HepG2 (cell line): ENCODE results near the gene UBE3A. TPM values are rescaled to one million over a fixed set of nuclear protein-coding genes. Genes with fewer than 3 reads are reported as not detected.

ENCODE experiments used
- ATAC-seq: fragments of 200-7000 bp; cut with Tn5 transposase; 3 replicates; pipeline ENCODE4 v1.9.1; 2020; ENCODE audit warnings: mild to moderate bottlenecking, moderate library complexity
- BruUV-seq: library from RNA; stranded (reverse); fragments of 400-500 nt; replicated peaks from 2 replicates; lab custom pipeline; 2021; lab: Mats Ljungman, UMichigan
- CTCF ChIA-PET: fragments of 300-600 bp; formaldehyde crosslinking; extraction: SDS; loops from one replicate; lab custom pipeline; 2021; ENCODE audit warnings: low total read pairs, inconsistent platforms, low intra/inter-chr PET ratio; lab: Yijun Ruan, JAX
- POLR2A ChIA-PET: fragments of 350-600 bp; sonication (Branson Sonifier 250); formaldehyde crosslinking; loops from one replicate; lab custom pipeline; 2020; ENCODE audit warnings: antibody characterized with exemption, inconsistent platforms; lab: Yijun Ruan, JAX
- DNase-seq: peaks from one replicate; pipeline ENCODE4 v3.0.0-alpha.2; 2015; ENCODE audit warnings: low spot score
- FAIRE-seq: peaks from 3 replicates; lab custom pipeline; 2011; peaks lifted over from hg19 to GRCh38; lab: Jason Lieb, UNC
- H2AFZ ChIP-seq: one replicate; pipeline ENCODE4 v1.6.1; 2011; ENCODE audit warnings: low read length, inconsistent platforms
- H3K27ac ChIP-seq: fragments of 300-600 bp; 3 replicates; pipeline ENCODE4 v1.8.0; 2011; ENCODE audit warnings: mixed run types, mild to moderate bottlenecking, mixed read lengths, low read length, inconsistent platforms; ENCODE audit not compliant: insufficient read depth; ENCODE audit errors: extremely low read length
- H3K27me3 ChIP-seq, 2 experiments: fragments of 200-600 bp in 1 of 2; 2 replicates in 1 of 2; 3 replicates in 1 of 2; pipeline versions ENCODE4 v1.6.0 to v1.8.0; 2011; ENCODE audit warnings: low read length in 2 of 2, mild to moderate bottlenecking in 2 of 2, moderate library complexity in 2 of 2, inconsistent platforms in 1 of 2; ENCODE audit not compliant: insufficient read depth in 2 of 2, control insufficient read depth in 1 of 2
- H3K36me3 ChIP-seq, 2 experiments: fragments of 200-600 bp in 1 of 2; replicated peaks in 1 of 2; 2 replicates in 1 of 2; 3 replicates in 1 of 2; pipeline versions ENCODE4 v1.5.1 to v1.8.0; 2011; ENCODE audit warnings: low read length in 2 of 2, inconsistent platforms in 1 of 2; ENCODE audit not compliant: insufficient read depth in 2 of 2, control insufficient read depth in 1 of 2
- H3K4me1 ChIP-seq: 2 replicates; pipeline ENCODE4 v1.5.1; 2012; ENCODE audit warnings: low read length, inconsistent platforms; ENCODE audit not compliant: insufficient read depth
- H3K4me2 ChIP-seq: 2 replicates; pipeline ENCODE4 v1.6.0; 2011; ENCODE audit warnings: low read depth, low read length, inconsistent platforms
- H3K4me3 ChIP-seq, 3 experiments: fragments of 200-600 bp in 1 of 3; sonication (generic), shearing (Covaris generic) in 1 of 3; replicated peaks in 1 of 3; 2 replicates each; pipeline ENCODE4 v1.5.1; 2011 to 2016; ENCODE audit warnings: low read length in 3 of 3, inconsistent platforms in 2 of 3, low read depth in 2 of 3, mild to moderate bottlenecking in 2 of 3, control low read depth in 1 of 3, mixed read lengths in 1 of 3; ENCODE audit not compliant: insufficient read depth in 1 of 3
- H3K79me2 ChIP-seq: one replicate; pipeline ENCODE4 v1.6.1; 2011; ENCODE audit warnings: low read length, inconsistent platforms; ENCODE audit not compliant: insufficient read depth
- H3K9ac ChIP-seq: 2 replicates; pipeline ENCODE4 v1.6.0; 2011; ENCODE audit warnings: mild to moderate bottlenecking, low read depth, low read length, inconsistent platforms; ENCODE audit not compliant: insufficient read depth
- H3K9me3 ChIP-seq: 2 replicates; pipeline ENCODE4 v1.5.1; 2012; ENCODE audit warnings: mild to moderate bottlenecking, low read length
- H4K20me1 ChIP-seq: 2 replicates; pipeline ENCODE4 v1.6.0; 2011; ENCODE audit warnings: inconsistent platforms, mild to moderate bottlenecking, low read length, moderate library complexity; ENCODE audit not compliant: insufficient read depth
- CHD2 ChIP-seq: IDR thresholded peaks from 2 replicates; pipeline ENCODE4 v1.6.1; 2011; ENCODE audit warnings: low read depth, low read length, improper control_type of control experiment
- CREM ChIP-seq, 2 experiments: sonication (generic) in 1 of 2; formaldehyde crosslinking in 1 of 2; IDR thresholded peaks; 2 replicates each; pipeline versions ENCODE4 v1.4.0 to v1.6.1; 2016 to 2020; ENCODE audit warnings: antibody characterized with exemption in 1 of 2, mild to moderate bottlenecking in 1 of 2, missing genetic modification reagents in 1 of 2
- ELF4 ChIP-seq: sonication (generic); formaldehyde crosslinking; IDR thresholded peaks from 2 replicates; pipeline ENCODE4 v1.5.0; 2020; ENCODE audit warnings: missing genetic modification reagents, mild to moderate bottlenecking, moderate library complexity, borderline replicate concordance
- FLYWCH1 ChIP-seq: sonication (generic); formaldehyde crosslinking; IDR thresholded peaks from 2 replicates; pipeline ENCODE4 v1.8.1; 2023; ENCODE audit warnings: mild to moderate bottlenecking, missing genetic modification reagents
- FOXM1 ChIP-seq: sonication (generic); formaldehyde crosslinking; IDR thresholded peaks from 2 replicates; pipeline ENCODE4 v1.5.0; 2020; ENCODE audit warnings: missing genetic modification reagents
- GFI1 ChIP-seq: sonication (generic); formaldehyde crosslinking; IDR thresholded peaks from 2 replicates; pipeline ENCODE4 v1.5.0; 2020; ENCODE audit warnings: missing genetic modification reagents, mild to moderate bottlenecking, borderline replicate concordance
- GZF1 ChIP-seq: sonication (generic); formaldehyde crosslinking; IDR thresholded peaks from 2 replicates; pipeline ENCODE4 v1.5.1; 2020; ENCODE audit warnings: mild to moderate bottlenecking, missing genetic modification reagents
- HNRNPLL ChIP-seq: fragments of 200-400 bp; formaldehyde crosslinking; IDR thresholded peaks from 2 replicates; pipeline ENCODE4 v1.6.1; 2017; ENCODE audit warnings: mild to moderate bottlenecking, low read depth, low read length; ENCODE audit not compliant: poor library complexity, severe bottlenecking
- JARID2 ChIP-seq: sonication (generic); formaldehyde crosslinking; IDR thresholded peaks from 2 replicates; pipeline ENCODE4 v1.8.1; 2023; ENCODE audit warnings: missing genetic modification reagents, inconsistent platforms; ENCODE audit not compliant: insufficient replicate concordance
- SIX4 ChIP-seq: sonication (generic); formaldehyde crosslinking; IDR thresholded peaks from 2 replicates; pipeline ENCODE4 v1.4.0; 2020; ENCODE audit warnings: missing genetic modification reagents
- TAF15 ChIP-seq: fragments of 200-400 bp; formaldehyde crosslinking; IDR thresholded peaks from one replicate; pipeline ENCODE4 v1.6.1; 2018; ENCODE audit warnings: mild to moderate bottlenecking, low read depth, low read length; ENCODE audit not compliant: poor library complexity, severe bottlenecking
- TCF7L2 ChIP-seq: IDR thresholded peaks from 2 replicates; pipeline ENCODE4 v1.6.1; 2011; ENCODE audit warnings: mild to moderate bottlenecking, low read depth, low read length, moderate library complexity
- ZBTB38 ChIP-seq: sonication (generic); formaldehyde crosslinking; IDR thresholded peaks from 2 replicates; pipeline ENCODE4 v1.5.1; 2020; ENCODE audit warnings: mild to moderate bottlenecking, missing genetic modification reagents
- ZNF260 ChIP-seq: sonication (generic); formaldehyde crosslinking; IDR thresholded peaks from 2 replicates; pipeline ENCODE4 v1.4.0; 2020; ENCODE audit warnings: missing genetic modification reagents, low read depth, mild to moderate bottlenecking, borderline replicate concordance
- ZNF33B ChIP-seq: sonication (generic); formaldehyde crosslinking; IDR thresholded peaks from 2 replicates; pipeline ENCODE4 v1.5.1; 2020; ENCODE audit warnings: mild to moderate bottlenecking, missing genetic modification reagents
- ZNF788 ChIP-seq: sonication (generic); formaldehyde crosslinking; IDR thresholded peaks from 2 replicates; pipeline ENCODE4 v1.5.0; 2020; ENCODE audit warnings: mild to moderate bottlenecking, missing genetic modification reagents, borderline replicate concordance
- ZNF83 ChIP-seq: sonication (generic); formaldehyde crosslinking; IDR thresholded peaks from 2 replicates; pipeline ENCODE4 v1.4.0; 2020; ENCODE audit warnings: missing genetic modification reagents, mild to moderate bottlenecking, borderline replicate concordance
- WGBS: methylation state at CpG from one replicate; pipeline ENCODE4 v1.1.6; 2017; ENCODE audit warnings: low lambda C conversion rate; 5-methylcytosine and 5-hydroxymethylcytosine counted together
- in situ Hi-C: cut with HindIII; loops from 2 replicates; pipeline ENCODE4 v1.10.0; 2017; ENCODE audit warnings: low pct_unique_long_range_greater_than_20kb; ENCODE audit not compliant: extremely low pct_ligation_motif_present
- intact Hi-C: fragments of 100-400 bp; cut with micrococcal nuclease; formaldehyde crosslinking; loops from one replicate; pipeline ENCODE4 v1.10.0; 2022; ENCODE audit not compliant: unreplicated experiment
- polyA plus RNA-seq, 8 experiments: library from polyadenylated mRNA; depleted of rRNA in 3 of 8; stranded (reverse) in 7 of 8; unstranded in 1 of 8; fragments of >200 nt; fragmentation: Illumina TruSeq in 4 of 8; extraction: Trizol in 4 of 8; gene quantifications; 2 replicates each; pipeline versions ENCODE4 v1.2.1 to v1.2.3, GENCODE V29; 2011 to 2016; ENCODE audit warnings: low read depth in 4 of 8, missing spikeins in 1 of 8, mixed read lengths in 1 of 8; ENCODE audit not compliant: insufficient read depth in 1 of 8
- total RNA-seq, 5 experiments: library from RNA; depleted of rRNA; stranded (reverse); fragments of >200 nt; fragmentation: Illumina TruSeq; extraction: Trizol; gene quantifications; 2 replicates each; pipeline ENCODE4 v1.2.3, GENCODE V29; 2016; ENCODE audit warnings: low read depth in 1 of 5
- TF ChIP-seq, protein P1 (sequence below): sonication (generic); formaldehyde crosslinking; IDR thresholded peaks from 2 replicates; pipeline ENCODE4 v1.4.0; 2020; ENCODE audit warnings: mild to moderate bottlenecking, missing genetic modification reagents
- TF ChIP-seq, protein P2 (sequence below): sonication (generic); formaldehyde crosslinking; IDR thresholded peaks from 2 replicates; pipeline ENCODE4 v1.4.0; 2020; ENCODE audit warnings: missing genetic modification reagents; ENCODE audit errors: not compliant biosample characterization

The UBE3A gene
- total and polyA plus RNA-seq, 2 of the 13 experiments (the other 11 are each of a cell fraction or from before 2014, with no cell fraction given) = 17.3 to 80.5 TPM

DNA sequence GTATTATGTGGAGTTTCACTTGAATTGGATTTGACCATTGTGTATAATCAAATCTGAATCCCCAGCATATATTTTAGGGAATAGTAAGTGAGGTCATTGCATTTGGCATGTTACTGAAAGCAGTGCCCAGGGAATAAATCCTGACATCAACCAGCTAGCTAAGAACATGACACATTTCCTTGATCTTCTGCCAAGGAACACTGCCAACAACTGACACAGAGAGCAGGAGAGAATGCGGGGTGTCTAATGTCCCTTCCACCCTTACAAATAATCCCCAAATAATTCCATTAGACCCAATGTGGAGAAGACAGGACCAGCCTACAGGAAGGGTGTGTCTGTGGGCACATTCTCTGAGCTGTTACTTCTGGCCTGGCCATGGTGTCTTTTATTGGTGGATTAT is 30.6 kb upstream of the UBE3A start:
- WGBS = no CpG with 5 or more reads among the region's 1 CpG
- no peak for ATAC-seq

DNA sequence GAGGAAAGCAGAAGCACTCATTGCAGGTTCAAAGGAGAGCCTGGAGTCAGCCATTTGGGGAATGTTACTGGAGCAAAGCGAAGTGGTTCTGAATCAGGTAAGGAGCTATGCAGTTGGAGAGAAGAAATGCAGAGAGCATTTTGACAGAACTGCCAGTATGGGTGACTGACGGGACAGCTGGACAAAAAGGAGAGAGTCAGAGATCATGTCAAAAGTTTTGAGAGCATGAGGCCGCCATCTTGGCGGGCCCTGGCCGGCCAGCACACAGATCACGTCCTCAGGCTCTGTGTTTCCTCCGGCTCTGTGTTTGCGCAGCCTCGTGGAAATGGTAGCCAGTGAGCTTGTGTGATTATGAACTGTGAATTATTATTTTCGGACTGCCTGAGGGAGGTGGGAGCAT is 29.8 kb upstream of the UBE3A start:
- no peak for ATAC-seq
- in situ Hi-C loops = no loop called here
- H2AFZ ChIP-seq = no peak overlapping the region
- POLR2A ChIA-PET = no interaction called here
- no peaks in the 10 kb centered on the region for H3K36me3 ChIP-seq
- CTCF ChIA-PET = no interaction called here
- H3K4me2 ChIP-seq = no peak overlapping the region
- H3K27me3 ChIP-seq = no peaks in the 10 kb centered on the region
- no peak for DNase-seq
- no peaks in the 10 kb centered on the region for H3K79me2 ChIP-seq
- H3K27ac ChIP-seq = no peak overlapping the region
- H3K9ac ChIP-seq = no peak overlapping the region
- 22% methylated on average over 10 of the region's 10 CpGs for WGBS
- H3K9me3 ChIP-seq = peaks cover 4% of the 10 kb centered on the region; the same call in 1 of the 2 replicates
- H3K4me1 ChIP-seq = no peaks in the 10 kb centered on the region
- no TSS peak for BruUV-seq
- FAIRE-seq = no peak
- H3K4me3 ChIP-seq = no peak overlapping the region
- intact Hi-C loops = no loop called here
- no peaks in the 10 kb centered on the region for H4K20me1 ChIP-seq
- TF ChIP-seq FLYWCH1 (CRISPR knock-in tag) (no peak), GFI1 (CRISPR knock-in tag) (no peak), ZNF260 (CRISPR knock-in tag) (no peak), ZNF788 (CRISPR knock-in tag) (no peak), ZBTB38 (CRISPR knock-in tag) (no peak), FOXM1 (CRISPR knock-in tag) (no peak), ZNF83 (CRISPR knock-in tag) (no peak), ZNF33B (CRISPR knock-in tag) (no peak), CHD2 (no peak), SIX4 (CRISPR knock-in tag) (no peak), GZF1 (CRISPR knock-in tag) (no peak), HNRNPLL (no peak), CREM (IDR thresholded peaks at IDR 0.05) (no peak), CREM (CRISPR knock-in tag; IDR thresholded peaks at IDR 0.05) (no peak), TAF15 (no peak), ELF4 (CRISPR knock-in tag) (no peak)
- TF ChIP-seq, protein P1, sequence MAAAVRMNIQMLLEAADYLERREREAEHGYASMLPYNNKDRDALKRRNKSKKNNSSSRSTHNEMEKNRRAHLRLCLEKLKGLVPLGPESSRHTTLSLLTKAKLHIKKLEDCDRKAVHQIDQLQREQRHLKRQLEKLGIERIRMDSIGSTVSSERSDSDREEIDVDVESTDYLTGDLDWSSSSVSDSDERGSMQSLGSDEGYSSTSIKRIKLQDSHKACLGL (CRISPR knock-in tag) = no peak
- TF ChIP-seq, protein P2, sequence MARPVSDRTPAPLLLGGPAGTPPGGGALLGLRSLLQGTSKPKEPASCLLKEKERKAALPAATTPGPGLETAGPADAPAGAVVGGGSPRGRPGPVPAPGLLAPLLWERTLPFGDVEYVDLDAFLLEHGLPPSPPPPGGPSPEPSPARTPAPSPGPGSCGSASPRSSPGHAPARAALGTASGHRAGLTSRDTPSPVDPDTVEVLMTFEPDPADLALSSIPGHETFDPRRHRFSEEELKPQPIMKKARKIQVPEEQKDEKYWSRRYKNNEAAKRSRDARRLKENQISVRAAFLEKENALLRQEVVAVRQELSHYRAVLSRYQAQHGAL (CRISPR knock-in tag) = no peak

More for the DNA sequence above, 30.6 kb upstream of the UBE3A start:
- Histone ChIP-seq H3K36me3 (no peaks in the 10 kb centered on the region), H3K27ac (no peak overlapping the region), H3K27me3 (no peaks in the 10 kb centered on the region), H3K4me3 (no peak overlapping the region), H4K20me1 (no peaks in the 10 kb centered on the region), H3K4me1 (no peaks in the 10 kb centered on the region), H3K9me3 (peaks cover 4% of the 10 kb centered on the region; the same call in 1 of the 2 replicates), H3K9ac (no peak overlapping the region), H3K79me2 (no peaks in the 10 kb centered on the region), H2AFZ (no peak overlapping the region), H3K4me2 (no peak overlapping the region)
- no peak for TF ChIP-seq TCF7L2
- TF ChIP-seq JARID2 (CRISPR knock-in tag) = no peak
- DNase-seq = no peak
- ChIA-PET POLR2A (no interaction called here), CTCF (no interaction called here)
- intact Hi-C loops = no loop called here
- BruUV-seq = no TSS peak
- FAIRE-seq = no peak
- in situ Hi-C loops = no loop called here
